Activated B cell treated with CpG ODN at 0.5 μM for 24 hours (primary cell): ENCODE results near the gene ST6GALNAC6. TPM values are rescaled to one million over a fixed set of nuclear protein-coding genes. Genes with fewer than 3 reads are reported as not detected.
A peak's percentile ranks its signal among the peaks of the same experiment; 100 is the strongest.

Experiments
- ATAC-seq: fragments of 200-7000 bp; cut with Tn5 transposase; one replicate; pipeline ENCODE4 v1.10.0; 2021; ENCODE audit warnings: low read depth, mild to moderate bottlenecking, moderate library complexity
- CTCF ChIA-PET: fragments of 350-600 bp; sonication (Branson Sonifier 250); formaldehyde crosslinking; loops from one replicate; lab custom pipeline; 2021; ENCODE audit warnings: antibody characterized with exemption; lab: Charles Lee
- POLR2A ChIA-PET: fragments of 350-600 bp; sonication (Branson Sonifier 250); formaldehyde crosslinking; loops from one replicate; lab custom pipeline; 2021; ENCODE audit warnings: antibody characterized with exemption; lab: Charles Lee
- DNase-seq: peaks from one replicate; pipeline ENCODE4 v3.0.0; 2022
- H3K27ac Mint-ChIP-seq: one replicate; pipeline ENCODE4 v1.8.0; 2020; ENCODE audit warnings: mixed read lengths
- H3K27me3 Mint-ChIP-seq: one replicate; pipeline ENCODE4 v1.8.0; 2021; ENCODE audit warnings: mixed read lengths
- H3K36me3 Mint-ChIP-seq: one replicate; pipeline ENCODE4 v1.8.0; 2021; ENCODE audit warnings: low read depth, mixed read lengths
- H3K4me1 Mint-ChIP-seq: one replicate; pipeline ENCODE4 v1.8.0; 2021; ENCODE audit warnings: mixed read lengths
- H3K4me3 Mint-ChIP-seq: one replicate; pipeline ENCODE4 v1.8.0; 2020; ENCODE audit warnings: mild to moderate bottlenecking, mixed read lengths
- H3K9me3 Mint-ChIP-seq: one replicate; pipeline ENCODE4 v1.8.0; 2020; ENCODE audit warnings: mixed read lengths
- CTCF ChIP-seq: fragments of 200-600 bp; IDR thresholded peaks from one replicate; pipeline ENCODE4 v1.8.0; 2022; ENCODE audit warnings: antibody characterized with exemption, mild to moderate bottlenecking
- intact Hi-C: fragments of 100-400 bp; cut with micrococcal nuclease; formaldehyde crosslinking; loops from one replicate; pipeline ENCODE4 v1.15.1; 2024
- total RNA-seq: library from RNA; stranded (reverse); gene quantifications from 2 replicates; pipeline ENCODE4 v1.2.3, GENCODE V29; 2022

The ST6GALNAC6 gene
- total RNA-seq, 1 donor from 2014 or later, result 47.5 TPM

DNA sequence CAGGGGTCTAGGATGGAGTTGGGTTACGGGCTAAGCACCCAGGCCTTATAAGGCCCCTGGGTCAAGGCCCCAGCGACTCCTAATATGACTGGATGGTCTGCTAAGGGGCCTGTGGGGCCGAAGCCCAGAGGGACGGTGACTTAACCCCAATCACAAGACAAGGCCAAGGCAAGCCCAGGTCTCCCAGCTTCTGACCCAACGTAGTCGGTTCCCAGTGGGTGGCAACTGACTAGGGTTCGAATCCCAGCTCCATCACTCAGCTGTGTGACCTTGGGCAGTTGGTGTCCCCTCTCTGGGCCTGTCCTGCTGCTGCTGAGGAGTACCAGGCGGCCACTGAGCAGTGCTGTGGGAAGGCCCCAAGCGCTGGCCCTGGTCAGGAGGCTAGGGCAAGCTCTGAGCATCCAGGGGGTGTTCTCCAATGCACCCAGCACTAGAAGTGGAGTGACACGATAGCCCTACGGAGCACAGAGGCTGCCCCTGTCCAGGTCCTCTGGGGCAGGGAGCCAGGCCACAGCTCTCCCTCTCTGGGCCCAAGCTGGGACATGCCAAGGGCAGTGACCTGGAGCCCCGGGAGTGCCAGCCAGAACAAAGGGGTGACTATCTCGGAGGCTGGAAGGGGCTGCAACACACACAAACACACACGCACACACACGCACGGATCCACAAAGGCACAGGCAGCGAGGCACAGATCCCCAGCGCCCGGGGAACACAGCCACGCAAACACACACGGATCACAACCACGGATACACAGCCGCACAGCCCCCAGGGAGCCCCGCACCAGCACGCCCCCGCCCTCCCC is 22.4 kb downstream of the ST6GALNAC6 start:
- no peak for DNase-seq

DNA sequence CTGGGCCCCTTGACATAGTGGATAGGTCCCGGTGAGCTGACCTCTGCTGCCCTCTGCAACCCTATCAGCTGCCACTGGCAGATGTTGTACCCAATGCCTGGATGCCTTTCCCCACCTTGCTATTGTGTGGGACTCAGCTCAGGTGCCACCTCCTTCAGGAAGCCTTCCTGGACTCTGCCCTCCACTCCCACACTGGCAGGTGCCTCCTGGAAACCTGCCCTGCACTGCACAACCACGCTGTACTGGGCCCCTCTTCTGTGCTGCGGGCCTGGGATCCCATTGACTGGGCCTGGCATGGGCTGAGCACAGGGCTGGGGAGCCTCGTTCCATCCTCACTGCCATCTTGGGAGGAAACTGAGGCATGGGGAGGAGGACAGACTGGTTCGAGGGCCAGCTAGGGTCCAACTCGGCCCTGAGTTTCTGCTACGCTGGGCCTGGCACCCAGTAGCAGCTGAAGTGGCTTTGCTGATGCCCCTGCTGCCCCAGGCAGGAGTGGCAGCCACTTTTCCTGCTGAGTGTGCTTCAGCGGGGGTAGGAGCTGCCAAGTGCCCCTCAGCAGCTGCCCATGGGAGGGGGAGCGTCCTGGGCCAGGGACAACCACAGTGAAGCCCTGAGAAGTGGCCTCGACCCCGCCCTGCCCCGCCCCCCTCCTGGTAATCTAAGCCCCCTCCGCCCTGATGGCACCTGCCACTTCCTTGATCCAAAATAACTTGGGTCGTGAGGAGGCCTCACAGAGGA is 23.2 kb downstream of the ST6GALNAC6 start:
- peaks cover 24% of the 10 kb centered on the region for H3K4me1 Mint-ChIP-seq
- intact Hi-C loops, result no loop called here
- no peak for TF ChIP-seq CTCF
- no peaks in the 10 kb centered on the region for H3K36me3 Mint-ChIP-seq
- no peak for DNase-seq
- no peaks in the 10 kb centered on the region for H3K27me3 Mint-ChIP-seq
- no peaks in the 10 kb centered on the region for H3K9me3 Mint-ChIP-seq
- H3K27ac Mint-ChIP-seq, result no peak overlapping the region
- CTCF ChIA-PET, result interaction anchor here (0.8 kb wide), 1 partner anchor 13 kb away, joined by 3 read pairs; no protein-coding TSS in a partner anchor
- no peak overlapping the region for H3K4me3 Mint-ChIP-seq
- no peak for ATAC-seq
- POLR2A ChIA-PET, result interaction anchor here (1.1 kb wide), 1 partner anchor 11 kb away, joined by 3 read pairs; no protein-coding TSS in a partner anchor

More for the DNA sequence above, 22.4 kb downstream of the ST6GALNAC6 start:
- no peaks in the 10 kb centered on the region for H3K27me3 Mint-ChIP-seq
- peak overlapping the region; percentile 62 for H3K4me3 Mint-ChIP-seq
- CTCF ChIA-PET, result interaction anchor here (0.8 to 1.4 kb wide), 2 partner anchors 7 to 14 kb away, joined by 3 to 5 read pairs; no protein-coding TSS in a partner anchor
- H3K27ac Mint-ChIP-seq, result no peak overlapping the region
- POLR2A ChIA-PET, result no interaction called here
- peaks cover 25% of the 10 kb centered on the region for H3K4me1 Mint-ChIP-seq
- no peak for TF ChIP-seq CTCF
- H3K36me3 Mint-ChIP-seq, result no peaks in the 10 kb centered on the region
- H3K9me3 Mint-ChIP-seq, result no peaks in the 10 kb centered on the region
- intact Hi-C loops, result no loop called here
- ATAC-seq, result peak; percentile 28

- CTCF ChIA-PET, result no interaction called here
Measured at GRCh38 chr9:127875306-127875966, 24.0 kb downstream of the ST6GALNAC6 start.

GRCh38 chr9:127874301-127875221 is 24.8 kb downstream of the ST6GALNAC6 start:
- TF ChIP-seq CTCF, result no peak
- H3K27me3 Mint-ChIP-seq, result no peaks in the 10 kb centered on the region
- H3K36me3 Mint-ChIP-seq, result no peaks in the 10 kb centered on the region
- H3K4me3 Mint-ChIP-seq, result no peak overlapping the region
- ChIA-PET CTCF (interaction anchor here (0.7 kb wide), 1 partner anchor 47 kb away, joined by 3 read pairs; no protein-coding TSS in a partner anchor), POLR2A (interaction anchor here (0.5 to 0.9 kb wide), 2 partner anchors 43 to 84 kb away, joined by 4 read pairs; partner anchors contain the start of gene ST6GALNAC4)
- H3K9me3 Mint-ChIP-seq, result no peaks in the 10 kb centered on the region
- intact Hi-C loops, result no loop called here
- no peak for ATAC-seq
- H3K4me1 Mint-ChIP-seq, result peaks cover 21% of the 10 kb centered on the region
- no peak overlapping the region for H3K27ac Mint-ChIP-seq
- no peak for DNase-seq

More at GRCh38 chr9:127875306-127875966, 24.0 kb downstream of the ST6GALNAC6 start:
- DNase-seq, result no peak
- no peak for TF ChIP-seq CTCF
- Mint-ChIP-seq H3K4me1 (peaks cover 24% of the 10 kb centered on the region), H3K9me3 (no peaks in the 10 kb centered on the region), H3K36me3 (no peaks in the 10 kb centered on the region), H3K27ac (no peak overlapping the region), H3K4me3 (no peak overlapping the region), H3K27me3 (no peaks in the 10 kb centered on the region)
- ATAC-seq, result no peak
- POLR2A ChIA-PET, result interaction anchor here (0.6 to 1.1 kb wide), 2 partner anchors 10 to 163 kb away, joined by 3 to 5 read pairs; no protein-coding TSS in a partner anchor
- intact Hi-C loops, result no loop called here
